NOMO-1 (cell line): Measurements from ENCODE around the gene PLGRKT.
"Not testable (repeated sequence)": the region's sequence is repeated elsewhere in the genome, so short reads cannot be mapped to it uniquely, and the experiment has no call there.

Experiments
- DNase-seq, 2 experiments: peaks; one replicate each; lab custom pipeline; 2025; ENCODE audit not compliant: unreplicated experiment in 2 of 2; lab: John Stamatoyannopoulos, UW

The PLGRKT gene

DNA sequence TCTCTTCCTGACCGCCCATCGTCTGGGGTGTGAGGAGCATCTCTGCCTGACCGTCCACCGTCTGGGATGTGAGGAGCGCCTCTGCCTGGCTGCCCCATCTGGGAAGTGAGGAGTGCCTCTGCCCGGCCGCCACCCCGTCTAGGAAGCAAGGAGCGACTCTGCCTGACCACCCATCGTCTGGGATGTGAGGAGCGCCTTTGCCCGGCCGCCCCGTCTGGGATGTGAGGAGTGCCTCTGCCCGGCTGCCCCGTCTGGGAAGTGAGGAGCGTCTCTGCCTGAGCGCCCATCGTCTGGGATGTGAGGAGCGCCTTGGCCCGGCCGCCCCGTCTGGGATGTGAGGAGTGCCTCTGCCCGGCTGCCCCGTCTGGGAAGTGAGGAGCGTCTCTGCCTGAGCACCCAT, 4.4 kb downstream of the PLGRKT start:
- DNase-seq = not testable (repeated sequence)

DNA sequence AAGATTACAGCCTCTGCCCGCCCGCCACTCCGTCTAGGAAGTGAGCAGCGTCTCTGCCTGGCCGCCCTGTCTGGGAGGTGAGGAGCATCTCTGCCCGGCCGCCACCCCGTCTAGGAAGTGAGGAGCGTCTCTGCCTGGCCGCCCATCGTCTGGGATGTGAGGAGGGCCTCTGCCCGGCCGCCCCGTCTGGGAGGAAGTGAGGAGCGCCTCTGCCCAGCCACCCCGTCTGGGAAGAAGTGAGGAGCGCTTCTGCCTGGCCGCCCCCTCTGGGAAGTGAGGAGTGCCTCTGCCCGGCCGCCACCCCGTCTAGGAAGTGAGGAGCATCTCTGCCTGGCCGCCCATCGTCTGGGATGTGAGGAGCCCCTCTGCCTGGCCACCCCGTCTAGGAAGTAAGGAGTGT, 4.8 kb downstream of the PLGRKT start:
- DNase-seq = not testable (repeated sequence)

- no peak for DNase-seq
Measured at GRCh38 chr9:5430912-5431311, 6.8 kb downstream of the PLGRKT start.

GRCh38 chr9:5429873-5430564, 7.7 kb downstream of the PLGRKT start:
- DNase-seq = no peak

DNA sequence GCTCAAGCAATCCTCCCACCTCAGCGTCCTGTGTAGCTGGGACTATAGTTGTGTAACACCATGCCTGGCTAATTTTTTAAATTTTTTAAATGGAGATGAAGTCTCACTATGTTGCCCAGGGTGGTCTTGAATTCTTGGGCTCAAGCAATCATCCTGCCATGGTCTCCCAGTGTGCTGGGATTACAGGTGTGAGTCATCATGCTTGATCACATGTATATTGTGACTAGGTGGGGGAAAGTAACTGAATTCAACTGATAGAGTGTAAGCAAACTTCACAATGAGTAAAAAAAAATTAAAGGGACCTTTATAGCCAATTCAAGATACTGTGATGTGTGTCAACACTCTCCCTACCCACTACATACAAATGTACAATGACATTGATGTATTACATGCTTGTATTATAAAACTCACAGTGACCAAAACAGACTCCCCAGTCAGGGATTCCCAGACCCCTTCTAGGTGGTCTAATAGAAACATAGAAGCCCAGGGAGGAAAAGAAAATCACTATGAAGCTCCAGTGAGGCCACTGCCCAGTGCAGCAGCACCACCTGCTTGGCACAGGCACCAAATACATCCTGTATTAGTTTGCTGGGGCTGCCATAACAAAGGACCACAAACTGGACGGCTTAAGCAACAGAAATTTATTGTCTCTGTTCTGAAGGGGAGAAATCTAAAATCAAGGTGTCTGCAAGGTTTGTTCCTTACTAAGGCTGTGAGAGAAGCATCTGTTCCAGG, 8.8 kb downstream of the PLGRKT start:
- DNase-seq = no peak

DNA sequence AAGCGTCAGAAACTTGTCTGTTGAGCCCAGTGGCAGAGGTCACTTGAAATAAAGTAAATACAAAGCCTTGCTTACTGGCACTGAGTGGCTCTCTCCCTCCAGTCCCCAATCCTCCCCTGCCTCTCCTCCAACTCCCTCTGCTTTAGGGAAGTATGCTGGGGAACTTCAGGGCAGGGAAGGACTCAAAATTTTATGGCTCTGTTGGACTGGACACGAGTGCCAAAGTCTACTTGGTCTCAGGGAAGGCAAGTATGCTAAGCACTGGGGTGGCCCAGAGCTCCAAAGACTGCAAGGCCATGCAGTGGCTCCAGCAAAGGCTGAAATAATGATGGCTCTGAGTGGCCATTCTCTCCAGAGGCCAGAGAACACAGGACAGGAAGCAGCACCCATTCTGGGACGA, 9.6 kb downstream of the PLGRKT start:
- no peak for DNase-seq

- no peak for DNase-seq
Measured at GRCh38 chr9:5427005-5427404, 10.7 kb downstream of the PLGRKT start.

- peak in 1 of 2 experiments; percentile 20 for DNase-seq
Measured at GRCh38 chr9:5425006-5425628, 12.6 kb downstream of the PLGRKT start.

DNA sequence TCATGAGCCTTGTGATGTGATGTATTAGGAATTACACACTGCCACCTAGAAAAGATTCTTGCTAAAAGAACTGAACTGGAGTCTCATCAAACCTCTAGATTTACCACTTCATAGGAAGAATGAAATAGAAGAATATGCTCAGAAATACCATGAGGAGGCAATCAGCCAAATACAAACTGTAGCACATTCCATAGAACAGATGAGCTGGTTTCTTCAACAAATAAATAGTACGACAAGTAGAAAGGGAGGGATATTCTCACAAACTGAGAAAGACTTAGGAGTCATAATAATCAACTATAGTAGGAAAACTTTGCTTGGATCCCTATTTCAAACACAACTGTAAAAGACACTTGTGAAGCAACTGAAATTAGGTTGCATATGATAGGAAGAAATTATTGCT, 15.4 kb downstream of the PLGRKT start:
- DNase-seq = no peak

- DNase-seq = no peak
Measured at GRCh38 chr9:5421163-5421562, 16.6 kb downstream of the PLGRKT start.

DNA sequence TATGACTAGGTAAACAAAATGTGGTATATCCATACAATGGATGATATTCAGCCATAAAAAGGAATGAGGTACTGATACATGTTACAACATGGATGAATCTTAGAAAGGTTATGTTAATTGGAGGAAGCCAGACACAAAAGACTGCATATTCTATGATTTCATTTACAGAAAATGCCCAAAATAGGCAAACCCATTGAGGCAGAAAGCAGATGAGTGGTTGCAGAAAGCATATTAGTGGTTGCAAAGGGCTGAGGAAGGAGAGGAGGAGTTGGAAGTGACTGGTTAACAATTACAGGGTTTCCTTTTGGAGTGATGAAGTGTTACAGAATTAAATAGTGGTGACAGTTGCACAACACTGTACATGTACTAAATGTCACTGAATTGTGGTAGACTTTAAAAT, 17.7 kb downstream of the PLGRKT start:
- DNase-seq = peak in 1 of 2 experiments; percentile 0

DNA sequence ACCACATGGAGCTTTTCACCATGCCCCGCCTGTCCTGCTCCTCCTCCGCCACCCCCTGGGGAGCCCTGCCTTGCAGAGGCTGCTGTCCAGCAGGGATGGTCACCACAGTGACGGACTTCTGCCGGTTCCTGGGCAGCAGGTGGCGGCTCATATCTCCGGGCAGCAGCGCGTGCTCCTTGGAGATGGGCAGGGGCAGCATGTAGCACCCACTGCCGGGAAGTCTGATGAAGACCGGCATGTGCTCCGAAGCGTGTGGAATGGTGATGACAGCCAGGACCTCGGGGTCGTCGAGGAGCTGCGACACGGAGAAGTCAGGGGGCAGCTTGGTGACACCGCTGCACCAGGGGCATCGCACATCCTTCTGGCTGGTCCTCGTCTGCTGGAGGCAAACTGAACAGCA, 19.2 kb downstream of the PLGRKT start:
- no peak for DNase-seq

DNA sequence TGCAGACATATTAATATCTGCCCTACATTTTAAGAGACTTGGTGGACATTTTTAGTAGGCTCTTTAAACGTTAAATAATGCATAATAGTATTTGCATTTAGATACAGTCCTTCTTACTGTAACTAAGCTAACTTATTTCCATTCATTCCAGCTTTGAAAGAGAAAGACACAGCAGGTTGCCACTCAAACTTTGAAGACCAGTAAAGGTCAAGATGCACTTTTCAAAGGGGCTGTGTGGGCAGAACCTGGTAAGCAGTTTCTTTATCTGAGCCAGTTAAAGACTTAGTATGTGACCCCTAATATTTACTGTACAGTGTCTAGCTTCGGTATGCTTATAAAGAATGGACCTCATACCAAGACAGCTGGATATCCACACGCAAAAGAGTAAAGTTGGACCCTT, 20.8 kb downstream of the PLGRKT start:
- DNase-seq = no peak

DNA sequence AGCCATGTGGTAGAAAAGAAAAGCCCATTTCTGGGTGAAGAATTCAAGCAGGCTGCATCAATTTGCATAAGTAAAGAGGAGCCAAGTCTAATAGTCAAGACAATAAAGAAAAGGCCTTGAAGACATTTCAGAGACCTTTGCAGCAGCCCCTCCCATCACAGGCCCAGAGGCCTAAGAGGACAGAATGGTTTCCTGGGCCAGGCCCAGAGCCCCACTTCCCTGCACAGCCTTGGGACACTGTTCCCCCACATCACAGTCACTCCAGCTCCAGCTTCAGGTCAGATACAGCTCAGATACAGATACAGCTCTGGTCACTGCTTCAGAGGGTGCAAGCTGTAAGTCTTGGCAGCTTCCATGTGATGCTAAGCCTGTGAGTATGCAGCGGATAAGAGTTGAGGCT, 29.1 kb downstream of the PLGRKT start:
- no peak for DNase-seq

DNA sequence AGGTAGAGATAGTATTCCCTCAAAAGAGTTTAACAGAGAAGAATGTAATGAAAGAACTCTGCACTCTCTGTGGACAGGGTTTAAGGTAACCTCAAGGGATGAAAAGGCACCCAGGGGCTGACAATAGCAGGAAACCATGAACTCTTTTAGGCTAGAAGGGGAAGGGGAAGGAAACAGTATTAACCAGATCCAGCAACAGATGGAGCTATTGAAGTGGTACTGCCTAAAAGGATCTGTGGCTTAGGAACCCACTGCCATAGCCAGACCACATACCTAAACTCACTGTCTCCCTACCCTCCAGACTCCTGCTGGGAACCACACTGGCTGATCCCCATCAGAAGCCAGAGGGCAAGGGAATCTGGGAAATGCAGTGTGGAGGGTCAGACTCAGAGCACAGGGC, 35.5 kb downstream of the PLGRKT start:
- no peak for DNase-seq

DNA sequence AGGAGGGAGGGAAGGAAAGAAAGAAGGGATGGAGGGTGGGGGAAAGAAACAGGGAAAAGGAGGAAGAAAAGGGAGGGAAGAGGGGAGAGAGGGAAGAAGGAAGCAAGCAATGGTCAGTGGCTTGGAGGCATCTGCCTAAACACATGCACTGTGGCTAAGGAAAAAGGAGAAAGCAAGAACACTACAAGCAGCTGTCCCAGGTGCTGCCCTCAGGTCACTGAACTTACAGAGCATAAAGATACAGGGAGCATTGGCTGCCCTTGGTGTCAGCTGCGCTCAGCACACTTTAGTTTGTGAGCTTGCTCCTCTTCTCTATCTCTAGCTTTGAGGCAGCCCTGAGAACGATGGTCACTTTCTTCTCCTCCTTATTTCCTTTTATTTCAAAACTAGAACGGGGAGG, 40.2 kb downstream of the PLGRKT start:
- not testable (repeated sequence) for DNase-seq

- no peak for DNase-seq
Measured at GRCh38 chr9:5395428-5395827, 42.3 kb downstream of the PLGRKT start.

DNA sequence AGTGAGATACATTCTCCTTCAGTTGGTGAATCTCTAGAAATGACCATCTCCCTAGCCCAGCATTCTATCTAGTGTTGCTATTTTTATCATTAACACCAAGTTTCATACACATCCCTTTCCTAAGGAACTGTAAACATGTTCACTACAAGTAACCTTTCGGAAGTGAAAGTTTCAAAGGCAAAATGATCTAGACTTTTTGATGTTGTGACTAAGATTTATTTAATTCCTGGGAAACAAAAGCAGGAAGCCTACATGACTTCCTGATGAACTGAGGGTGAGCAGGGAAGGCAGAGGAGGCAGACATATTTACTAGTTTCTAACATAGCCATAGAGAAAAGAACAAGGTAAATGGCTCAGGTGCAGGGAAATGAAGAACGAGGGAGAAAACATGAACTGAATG, 43.7 kb downstream of the PLGRKT start:
- not testable (repeated sequence) for DNase-seq

GRCh38 chr9:5393497-5393896, 44.2 kb downstream of the PLGRKT start:
- DNase-seq = no peak

GRCh38 chr9:5392285-5392684, 45.4 kb downstream of the PLGRKT start:
- DNase-seq = no peak

- DNase-seq = peak; percentile 1 to 34
Measured at GRCh38 chr9:5389109-5389732, 48.5 kb downstream of the PLGRKT start.
